Esophagus muscularis mucosa (tissue), 4 donors: ENCODE results near the gene OR2T4. TPM values are rescaled to one million over a fixed set of nuclear protein-coding genes. Genes with fewer than 3 reads are reported as not detected.

Experiments used
- DNase-seq: peaks from one replicate; pipeline ENCODE4 v3.0.0-alpha.2; 2017; ENCODE audit errors: extremely low spot score
- H3K27ac ChIP-seq, 4 donors: fragments of 200-600 bp; sonication (generic); replicated peaks in 1 of 4; 1 replicate in 3 of 4; 2 replicates in 1 of 4; pipeline ENCODE4 v1.5.1; 2016 to 2019; ENCODE audit warnings: mild to moderate bottlenecking in 1 of 4
- H3K27me3 ChIP-seq, 4 donors: fragments of 200-600 bp; sonication (generic); one replicate each; pipeline versions ENCODE4 v1.5.1 to v1.6.0; 2016 to 2019
- H3K36me3 ChIP-seq, 4 donors: fragments of 200-600 bp; sonication (generic); one replicate each; pipeline ENCODE4 v1.5.1; 2016 to 2019
- H3K4me1 ChIP-seq, 4 donors: fragments of 200-600 bp; sonication (generic); one replicate each; pipeline ENCODE4 v1.5.1; 2016 to 2019
- H3K4me3 ChIP-seq, 4 donors: fragments of 200-600 bp; sonication (generic); 1 replicate in 2 of 4; 2 replicates in 2 of 4; pipeline ENCODE4 v1.5.1; 2016 to 2019; ENCODE audit warnings: mild to moderate bottlenecking in 4 of 4, moderate library complexity in 1 of 4
- H3K9me3 ChIP-seq, 4 donors: fragments of 200-600 bp; sonication (generic); 1 replicate in 3 of 4; 2 replicates in 1 of 4; pipeline ENCODE4 v1.5.1; 2016 to 2019
- EP300 ChIP-seq: sonication (generic); formaldehyde crosslinking; IDR thresholded peaks from one replicate; pipeline ENCODE4 v1.6.1; 2017; ENCODE audit warnings: antibody characterized with exemption
- POLR2A ChIP-seq: fragments of 450-650 bp; IDR thresholded peaks from one replicate; pipeline ENCODE4 v1.6.1; 2017; ENCODE audit warnings: antibody characterized with exemption, moderate library complexity, mild to moderate bottlenecking, low read depth
- POLR2AphosphoS5 ChIP-seq, 2 donors: sonication (generic); formaldehyde crosslinking; IDR thresholded peaks; one replicate each; pipeline ENCODE4 v1.6.1; 2017; ENCODE audit warnings: antibody characterized with exemption in 2 of 2
- WGBS: methylation state at CpG from one replicate; pipeline ENCODE4 v1.1.5; 2018; 5-methylcytosine and 5-hydroxymethylcytosine counted together
- intact Hi-C: fragments of 100-400 bp; cut with DNase I; formaldehyde crosslinking; loops from one replicate; pipeline ENCODE4 v1.15.1; 2023
- total RNA-seq, 4 donors: library from RNA; depleted of rRNA; stranded (reverse); fragments of >200 nt; gene quantifications; one replicate each; pipeline versions ENCODE4 v1.1.0 to v1.2.1, GENCODE V29; 2016
- TF ChIP-seq, protein P1 (sequence below), 3 experiments: fragments of 200-600 bp in 2 of 3; fragments of 450-650 bp in 1 of 3; sonication (generic) in 2 of 3; IDR thresholded peaks; one replicate each; pipeline ENCODE4 v1.5.1; 2017 to 2019; ENCODE audit warnings: antibody characterized with exemption in 3 of 3, mild to moderate bottlenecking in 2 of 3, moderate library complexity in 1 of 3

OR2T4 gene
- total RNA-seq, 4 donors from 2014 or later, result not detected

DNA sequence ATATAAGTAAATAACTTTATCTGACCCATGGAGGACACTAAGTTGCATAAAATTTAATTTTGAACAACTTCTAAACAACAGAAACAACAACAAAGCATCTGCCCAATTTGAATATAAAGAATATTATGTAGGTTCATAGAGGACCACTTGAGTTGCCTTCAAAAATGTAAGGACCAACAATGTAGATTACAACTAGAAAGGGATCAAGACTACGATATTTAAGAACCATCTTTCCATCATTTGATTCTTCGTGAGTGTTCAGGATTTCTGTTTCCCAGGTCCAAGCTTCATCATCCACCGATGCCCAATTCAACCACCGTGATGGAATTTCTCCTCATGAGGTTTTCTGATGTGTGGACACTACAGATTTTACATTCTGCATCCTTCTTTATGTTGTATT, 13.0 kb upstream of the OR2T4 start, which contains the start of gene OR14C36:
Gene OR14C36, plus strand, starts transcription at position 301 of the 400 bp plus-strand sequence. Its CDS starts 0 bp downstream, at position 301.
- no peaks in the 10 kb centered on the region for H3K36me3 ChIP-seq
- 69% methylated on average over 4 of the region's 4 CpGs for WGBS
- DNase-seq, result no peak

DNA sequence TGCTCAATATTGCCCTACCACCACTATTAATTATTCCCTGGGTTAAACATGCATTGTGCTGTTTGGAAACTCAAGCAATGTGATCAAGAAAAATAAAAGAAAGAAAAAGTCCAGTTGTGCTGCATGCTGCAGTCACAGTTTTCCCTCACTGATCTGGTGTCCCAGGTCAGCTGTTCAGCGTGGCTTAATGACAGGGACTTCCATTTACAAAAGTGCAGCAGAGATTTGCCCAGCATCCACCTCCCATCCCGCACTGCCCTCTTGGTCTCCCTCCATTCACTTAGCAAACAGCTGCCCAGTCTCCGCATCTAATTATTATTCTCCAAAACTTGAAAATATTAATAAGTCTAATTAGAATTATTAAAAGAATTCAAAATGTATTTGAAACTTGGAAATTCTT, 2.0 kb upstream of the OR2T4 start:
- no peaks in the 10 kb centered on the region for H3K4me1 ChIP-seq
- no peak overlapping the region for H3K27ac ChIP-seq
- H3K36me3 ChIP-seq, result no peaks in the 10 kb centered on the region
- H3K4me3 ChIP-seq, result no peak overlapping the region
- WGBS, result 84% methylated on average over 3 of the region's 3 CpGs
- intact Hi-C loops, result no loop called here
- peaks cover 0 to 1% (median under 1%) of the 10 kb centered on the region in 4 donors for H3K9me3 ChIP-seq
- no peak for TF ChIP-seq POLR2AphosphoS5 (IDR thresholded peaks at IDR 0.05)
- TF ChIP-seq, protein P1, sequence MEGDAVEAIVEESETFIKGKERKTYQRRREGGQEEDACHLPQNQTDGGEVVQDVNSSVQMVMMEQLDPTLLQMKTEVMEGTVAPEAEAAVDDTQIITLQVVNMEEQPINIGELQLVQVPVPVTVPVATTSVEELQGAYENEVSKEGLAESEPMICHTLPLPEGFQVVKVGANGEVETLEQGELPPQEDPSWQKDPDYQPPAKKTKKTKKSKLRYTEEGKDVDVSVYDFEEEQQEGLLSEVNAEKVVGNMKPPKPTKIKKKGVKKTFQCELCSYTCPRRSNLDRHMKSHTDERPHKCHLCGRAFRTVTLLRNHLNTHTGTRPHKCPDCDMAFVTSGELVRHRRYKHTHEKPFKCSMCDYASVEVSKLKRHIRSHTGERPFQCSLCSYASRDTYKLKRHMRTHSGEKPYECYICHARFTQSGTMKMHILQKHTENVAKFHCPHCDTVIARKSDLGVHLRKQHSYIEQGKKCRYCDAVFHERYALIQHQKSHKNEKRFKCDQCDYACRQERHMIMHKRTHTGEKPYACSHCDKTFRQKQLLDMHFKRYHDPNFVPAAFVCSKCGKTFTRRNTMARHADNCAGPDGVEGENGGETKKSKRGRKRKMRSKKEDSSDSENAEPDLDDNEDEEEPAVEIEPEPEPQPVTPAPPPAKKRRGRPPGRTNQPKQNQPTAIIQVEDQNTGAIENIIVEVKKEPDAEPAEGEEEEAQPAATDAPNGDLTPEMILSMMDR (IDR thresholded peaks at IDR 0.05), result no peak
- no peak for TF ChIP-seq EP300
- no peaks in the 10 kb centered on the region for H3K27me3 ChIP-seq
- DNase-seq, result no peak

More for the DNA sequence above, 13.0 kb upstream of the OR2T4 start, which contains the start of gene OR14C36:
- TF ChIP-seq POLR2A (no peak), POLR2AphosphoS5 (IDR thresholded peaks at IDR 0.05) (no peak), EP300 (no peak)
- TF ChIP-seq, protein P1 (IDR thresholded peaks at IDR 0.05), result no peak
- Histone ChIP-seq H3K4me3 (no peak within 1 kb of the TSS), H3K9me3 (no peaks in the 10 kb centered on the region), H3K27me3 (peaks cover 0 to 4% (median 0%) of the 10 kb centered on the region in 4 donors), H3K4me1 (no peaks in the 10 kb centered on the region), H3K27ac (no peak within 1 kb of the TSS)
- intact Hi-C loops, result no loop called here

- H3K9me3 ChIP-seq, result peaks cover 0 to 11% (median 3%) of the 10 kb centered on the region in 4 donors
- H3K27me3 ChIP-seq, result no peaks in the 10 kb centered on the region
- H3K36me3 ChIP-seq, result no peaks in the 10 kb centered on the region
- no peak for TF ChIP-seq POLR2A
- no peak for TF ChIP-seq EP300
- TF ChIP-seq POLR2AphosphoS5 (IDR thresholded peaks at IDR 0.05), result no peak
- TF ChIP-seq, protein P1 (IDR thresholded peaks at IDR 0.05), result no peak
- no peaks in the 10 kb centered on the region for H3K4me1 ChIP-seq
- no peak overlapping the region for H3K27ac ChIP-seq
- no peak overlapping the region for H3K4me3 ChIP-seq
- no peak for DNase-seq
- intact Hi-C loops, result no loop called here
Observed at GRCh38 chr1:248366609-248367008, 5.1 kb downstream of the OR2T4 start.

- Histone ChIP-seq H3K27ac (no peak overlapping the region), H3K4me1 (no peaks in the 10 kb centered on the region), H3K27me3 (no peaks in the 10 kb centered on the region), H3K9me3 (no peaks in the 10 kb centered on the region), H3K36me3 (no peaks in the 10 kb centered on the region), H3K4me3 (no peak overlapping the region)
- WGBS, result 56% methylated on average over 3 of the region's 5 CpGs
- intact Hi-C loops, result no loop called here
- TF ChIP-seq EP300 (no peak), POLR2AphosphoS5 (IDR thresholded peaks at IDR 0.05) (no peak), POLR2A (no peak)
- TF ChIP-seq, protein P1 (IDR thresholded peaks at IDR 0.05), result no peak
- DNase-seq, result no peak
Observed at GRCh38 chr1:248372394-248372793, 10.9 kb downstream of the OR2T4 start.

GRCh38 chr1:248373761-248374160, 12.3 kb downstream of the OR2T4 start:
- intact Hi-C loops, result no loop called here
- TF ChIP-seq POLR2AphosphoS5 (IDR thresholded peaks at IDR 0.05), result no peak
- TF ChIP-seq EP300, result no peak
- no peak for TF ChIP-seq POLR2A
- TF ChIP-seq, protein P1 (IDR thresholded peaks at IDR 0.05), result no peak
- Histone ChIP-seq H3K27me3 (no peaks in the 10 kb centered on the region), H3K27ac (no peak overlapping the region), H3K36me3 (no peaks in the 10 kb centered on the region), H3K9me3 (no peaks in the 10 kb centered on the region), H3K4me1 (no peaks in the 10 kb centered on the region), H3K4me3 (no peak overlapping the region)
- WGBS, result 64% methylated on average over 4 of the region's 4 CpGs
- DNase-seq, result no peak
